RWPE2 (cell line): ENCODE measurements around the gene ENOX2.

Experiments
- ATAC-seq: fragments of 200-7000 bp; cut with Tn5 transposase; 3 replicates; pipeline ENCODE4 v1.9.1; 2021; ENCODE audit warnings: low read depth
- DNase-seq: peaks from one replicate; pipeline ENCODE4 v3.0.0-alpha.2; 2020; ENCODE audit warnings: low spot score
- H3K27ac ChIP-seq: fragments of 450-650 bp; 2 replicates; pipeline ENCODE4 v1.5.1; 2017; ENCODE audit warnings: mild to moderate bottlenecking; ENCODE audit not compliant: poor library complexity, severe bottlenecking
- H3K27me3 ChIP-seq: fragments of 250-450 bp; sonication (Bioruptor Pico); 2 replicates; pipeline ENCODE4 v1.5.1; 2021; ENCODE audit warnings: mild to moderate bottlenecking, moderate library complexity; ENCODE audit not compliant: insufficient read depth, poor library complexity, severe bottlenecking
- H3K36me3 ChIP-seq: fragments of 250-450 bp; sonication (Bioruptor Pico); 2 replicates; pipeline ENCODE4 v1.5.1; 2020; ENCODE audit warnings: low read depth, mild to moderate bottlenecking, moderate library complexity
- H3K4me1 ChIP-seq: fragments of 250-450 bp; sonication (Bioruptor Pico); 2 replicates; pipeline ENCODE4 v1.5.1; 2021; ENCODE audit warnings: mild to moderate bottlenecking, moderate library complexity; ENCODE audit not compliant: insufficient read depth, poor library complexity, severe bottlenecking
- H3K4me3 ChIP-seq: fragments of 250-450 bp; sonication (Bioruptor Pico); 2 replicates; pipeline ENCODE4 v1.5.1; 2021; ENCODE audit warnings: mild to moderate bottlenecking, moderate library complexity; ENCODE audit not compliant: severe bottlenecking
- H3K9me3 ChIP-seq: fragments of 250-450 bp; sonication (Bioruptor Pico); 2 replicates; pipeline ENCODE4 v1.5.1; 2021; ENCODE audit warnings: mild to moderate bottlenecking, moderate library complexity; ENCODE audit not compliant: severe bottlenecking
- TF ChIP-seq, protein P1 (sequence below): fragments of 450-650 bp; IDR thresholded peaks from one replicate; pipeline ENCODE4 v1.5.1; 2017; ENCODE audit warnings: mild to moderate bottlenecking, moderate library complexity; ENCODE audit not compliant: poor library complexity, severe bottlenecking

The ENOX2 gene

DNA sequence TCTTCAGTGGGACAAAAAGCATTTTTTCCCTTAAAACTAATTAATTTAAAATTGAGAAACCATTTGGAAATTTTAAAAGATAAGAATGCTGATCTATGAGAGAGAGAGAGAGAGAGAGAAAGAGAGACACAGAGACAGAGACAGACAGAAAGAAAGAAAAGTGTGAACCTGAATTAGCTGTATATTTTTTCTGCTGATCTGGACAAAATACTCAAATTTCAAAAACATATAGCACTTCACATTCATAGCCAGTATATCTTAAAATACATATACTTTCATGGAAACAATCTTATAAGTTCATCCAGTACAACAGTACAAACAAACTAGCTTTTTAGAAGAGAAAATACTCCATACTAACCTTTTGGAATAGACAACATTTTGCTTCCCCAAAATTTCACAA, 18.4 kb downstream of the ENOX2 start:
- Histone ChIP-seq H3K27ac (no peak overlapping the region), H3K4me1 (no peaks in the 10 kb centered on the region), H3K9me3 (no peaks in the 10 kb centered on the region), H3K4me3 (no peak overlapping the region), H3K27me3 (no peaks in the 10 kb centered on the region), H3K36me3 (no peaks in the 10 kb centered on the region)
- TF ChIP-seq, protein P1, sequence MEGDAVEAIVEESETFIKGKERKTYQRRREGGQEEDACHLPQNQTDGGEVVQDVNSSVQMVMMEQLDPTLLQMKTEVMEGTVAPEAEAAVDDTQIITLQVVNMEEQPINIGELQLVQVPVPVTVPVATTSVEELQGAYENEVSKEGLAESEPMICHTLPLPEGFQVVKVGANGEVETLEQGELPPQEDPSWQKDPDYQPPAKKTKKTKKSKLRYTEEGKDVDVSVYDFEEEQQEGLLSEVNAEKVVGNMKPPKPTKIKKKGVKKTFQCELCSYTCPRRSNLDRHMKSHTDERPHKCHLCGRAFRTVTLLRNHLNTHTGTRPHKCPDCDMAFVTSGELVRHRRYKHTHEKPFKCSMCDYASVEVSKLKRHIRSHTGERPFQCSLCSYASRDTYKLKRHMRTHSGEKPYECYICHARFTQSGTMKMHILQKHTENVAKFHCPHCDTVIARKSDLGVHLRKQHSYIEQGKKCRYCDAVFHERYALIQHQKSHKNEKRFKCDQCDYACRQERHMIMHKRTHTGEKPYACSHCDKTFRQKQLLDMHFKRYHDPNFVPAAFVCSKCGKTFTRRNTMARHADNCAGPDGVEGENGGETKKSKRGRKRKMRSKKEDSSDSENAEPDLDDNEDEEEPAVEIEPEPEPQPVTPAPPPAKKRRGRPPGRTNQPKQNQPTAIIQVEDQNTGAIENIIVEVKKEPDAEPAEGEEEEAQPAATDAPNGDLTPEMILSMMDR: no peak
- no peak for ATAC-seq
- DNase-seq: no peak

DNA sequence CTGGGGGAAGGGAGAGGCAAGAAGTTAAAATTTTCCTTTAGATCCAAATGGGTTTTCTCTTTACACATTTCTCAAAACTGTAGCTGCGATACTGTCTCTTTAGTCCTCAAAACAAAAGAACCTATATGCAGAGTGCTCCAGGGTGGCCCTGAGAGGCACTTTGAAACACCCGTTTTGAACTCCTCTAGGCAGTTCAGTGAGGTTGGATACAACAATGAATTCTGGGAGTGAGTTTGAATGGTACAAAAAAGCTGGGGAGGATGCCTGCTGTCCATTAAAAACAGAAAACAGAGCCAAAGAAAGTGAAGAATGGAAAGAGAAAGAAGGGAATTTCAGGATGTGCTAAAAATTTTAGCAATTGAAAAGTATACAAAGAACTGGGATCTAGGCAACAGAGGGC, 23.1 kb downstream of the ENOX2 start:
- H3K27ac ChIP-seq: no peak overlapping the region
- H3K4me1 ChIP-seq: peaks cover 3% of the 10 kb centered on the region
- DNase-seq: no peak
- no peaks in the 10 kb centered on the region for H3K36me3 ChIP-seq
- H3K4me3 ChIP-seq: no peak overlapping the region
- no peaks in the 10 kb centered on the region for H3K9me3 ChIP-seq
- TF ChIP-seq, protein P1: no peak
- no peaks in the 10 kb centered on the region for H3K27me3 ChIP-seq
- no peak for ATAC-seq

DNA sequence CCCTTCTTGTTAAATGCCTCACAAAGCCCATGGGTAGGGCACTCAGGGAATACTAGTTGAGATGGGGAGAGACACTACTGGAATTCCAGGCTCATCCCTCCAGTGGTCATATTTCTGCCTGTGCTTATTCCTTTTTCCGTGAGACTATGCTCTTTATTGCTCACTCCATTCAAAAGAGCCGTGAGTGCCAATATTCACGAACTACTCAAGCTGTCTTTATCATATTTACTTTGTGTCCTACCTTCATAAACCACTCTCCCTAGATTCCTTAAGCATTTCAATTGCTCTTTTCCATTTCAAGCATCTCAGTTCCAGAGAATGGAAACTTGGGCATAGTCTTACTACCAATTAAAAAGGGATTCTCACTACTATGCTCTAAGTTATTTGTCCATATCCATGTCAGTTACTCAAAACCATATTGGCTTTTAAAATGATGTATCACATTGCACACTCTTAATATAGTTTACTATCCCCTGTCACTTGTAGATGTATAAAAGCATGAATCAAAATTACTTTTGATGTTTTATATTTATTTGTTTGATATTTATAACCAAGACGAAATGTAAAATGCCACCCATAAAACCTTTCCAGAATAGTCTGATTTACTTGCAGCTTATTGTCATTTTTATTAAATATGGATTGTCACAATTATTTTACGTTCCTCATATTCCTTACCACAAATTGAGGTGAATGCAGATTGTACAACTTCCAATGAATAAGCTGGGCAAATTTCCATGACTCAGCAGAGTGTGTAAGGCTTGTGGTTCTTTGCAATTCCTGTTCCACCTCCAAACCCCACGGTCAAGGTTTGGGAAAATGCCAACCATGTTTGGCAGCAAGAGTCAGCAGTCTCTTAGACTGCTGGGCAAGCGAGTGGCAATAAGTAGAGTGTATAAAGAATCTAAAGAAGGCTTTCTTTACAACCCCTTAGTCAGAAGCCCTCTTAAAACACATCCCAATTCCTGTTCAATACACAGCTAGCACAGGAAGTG, 24.4 kb downstream of the ENOX2 start:
- TF ChIP-seq, protein P1: no peak
- Histone ChIP-seq H3K9me3 (no peaks in the 10 kb centered on the region), H3K4me1 (peaks cover 3% of the 10 kb centered on the region), H3K27me3 (no peaks in the 10 kb centered on the region), H3K4me3 (no peak overlapping the region), H3K27ac (no peak overlapping the region), H3K36me3 (no peaks in the 10 kb centered on the region)
- ATAC-seq (peak; percentile 79), DNase-seq (peak; percentile 43)

DNA sequence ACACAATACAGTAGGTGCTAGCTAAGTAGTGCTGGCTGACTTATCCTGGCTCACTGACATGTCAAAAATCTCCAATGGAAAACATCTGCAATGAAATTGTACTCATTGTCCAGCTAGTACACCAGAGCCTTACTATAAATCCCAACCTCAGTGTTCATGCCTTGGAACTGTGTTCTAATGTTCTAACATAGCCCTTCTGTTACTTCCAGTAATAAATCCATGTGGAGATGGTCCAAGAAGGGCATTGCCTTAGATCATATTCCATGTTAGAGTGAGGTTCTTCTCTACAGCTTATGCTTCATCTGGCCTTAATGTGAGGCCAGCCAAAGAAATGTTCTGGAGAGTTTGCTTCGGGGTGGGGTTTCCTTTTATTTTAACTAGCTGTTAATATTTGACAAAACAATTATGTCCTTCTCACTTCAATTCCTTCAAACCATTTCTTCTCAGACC, 25.1 kb downstream of the ENOX2 start:
- Histone ChIP-seq H3K36me3 (no peaks in the 10 kb centered on the region), H3K4me3 (no peak overlapping the region), H3K27ac (no peak overlapping the region), H3K27me3 (no peaks in the 10 kb centered on the region), H3K4me1 (peaks cover 3% of the 10 kb centered on the region), H3K9me3 (no peaks in the 10 kb centered on the region)
- no peak for DNase-seq
- TF ChIP-seq, protein P1: no peak
- ATAC-seq: no peak

DNA sequence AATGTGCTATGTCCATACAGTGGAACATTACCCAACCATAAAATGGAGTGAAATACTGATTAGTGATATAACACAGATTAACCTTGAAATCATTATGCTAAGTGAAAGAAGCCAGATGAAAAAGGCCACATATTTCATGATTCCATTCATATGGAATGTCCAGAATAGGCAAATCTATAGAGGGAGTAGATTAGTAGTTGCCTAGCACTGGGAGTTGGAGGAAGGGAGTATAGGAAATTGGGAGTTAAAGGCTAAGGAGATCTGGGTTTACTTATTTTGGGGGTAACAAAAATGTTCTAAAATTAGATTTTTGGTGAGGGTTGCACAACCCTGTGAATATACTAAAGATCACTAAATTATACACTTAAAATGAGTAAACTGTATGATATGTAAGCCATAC, 26.8 kb downstream of the ENOX2 start:
- Histone ChIP-seq H3K4me3 (no peak overlapping the region), H3K27ac (no peak overlapping the region), H3K36me3 (no peaks in the 10 kb centered on the region), H3K27me3 (no peaks in the 10 kb centered on the region), H3K9me3 (no peaks in the 10 kb centered on the region), H3K4me1 (peaks cover 3% of the 10 kb centered on the region)
- TF ChIP-seq, protein P1: no peak
- DNase-seq: no peak
- ATAC-seq: no peak
